HL-60/S4 treated with retinoic acid at 250 ng/mL for 4 days and 3 days (cell line): Measurements from ENCODE around the gene TIMM13.

Experiments used
- in situ Hi-C: fragments of 300-500 bp; cut with MboI; formaldehyde crosslinking; loops from 2 replicates; pipeline ENCODE4 v1.7.0; 2022; ENCODE audit warnings: low sequenced_read_pairs

Gene TIMM13

DNA sequence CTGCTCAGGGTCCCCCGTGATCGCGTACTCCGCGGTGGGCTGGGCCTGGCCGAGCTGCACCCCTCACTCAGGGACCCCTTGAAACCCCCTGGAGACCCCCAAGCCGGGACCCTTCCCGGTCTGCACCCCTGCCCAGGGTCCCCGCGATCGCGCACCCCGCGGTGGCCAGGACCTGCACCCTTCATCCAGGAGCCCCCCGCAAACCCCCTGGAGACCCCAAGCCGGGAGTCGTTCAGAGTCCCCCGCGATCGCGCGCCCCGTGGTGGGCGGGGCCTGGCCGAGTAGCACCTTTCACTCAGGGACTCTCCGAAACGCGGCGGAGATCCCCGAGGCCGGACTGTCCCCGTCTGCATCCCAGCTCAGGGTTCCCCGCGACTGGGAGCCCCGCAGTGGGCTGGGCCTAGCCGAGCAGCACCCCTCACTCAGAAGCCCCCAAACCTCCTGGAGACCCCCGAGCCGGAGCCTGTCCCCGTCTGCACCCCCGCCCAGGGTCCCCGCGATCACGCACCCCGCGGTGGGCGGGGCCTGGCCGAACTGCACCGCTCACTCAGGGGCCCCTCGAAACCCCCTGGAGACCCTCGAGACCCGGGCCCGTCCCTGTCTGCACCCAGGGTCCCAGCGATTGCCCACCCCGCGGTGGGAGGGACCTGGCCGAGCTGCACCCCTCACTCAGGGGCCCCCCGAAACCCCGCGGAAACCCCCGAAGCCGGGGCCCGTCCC lies 28.6 kb upstream of the TIMM13 start:
- in situ Hi-C loops: no loop called here

DNA sequence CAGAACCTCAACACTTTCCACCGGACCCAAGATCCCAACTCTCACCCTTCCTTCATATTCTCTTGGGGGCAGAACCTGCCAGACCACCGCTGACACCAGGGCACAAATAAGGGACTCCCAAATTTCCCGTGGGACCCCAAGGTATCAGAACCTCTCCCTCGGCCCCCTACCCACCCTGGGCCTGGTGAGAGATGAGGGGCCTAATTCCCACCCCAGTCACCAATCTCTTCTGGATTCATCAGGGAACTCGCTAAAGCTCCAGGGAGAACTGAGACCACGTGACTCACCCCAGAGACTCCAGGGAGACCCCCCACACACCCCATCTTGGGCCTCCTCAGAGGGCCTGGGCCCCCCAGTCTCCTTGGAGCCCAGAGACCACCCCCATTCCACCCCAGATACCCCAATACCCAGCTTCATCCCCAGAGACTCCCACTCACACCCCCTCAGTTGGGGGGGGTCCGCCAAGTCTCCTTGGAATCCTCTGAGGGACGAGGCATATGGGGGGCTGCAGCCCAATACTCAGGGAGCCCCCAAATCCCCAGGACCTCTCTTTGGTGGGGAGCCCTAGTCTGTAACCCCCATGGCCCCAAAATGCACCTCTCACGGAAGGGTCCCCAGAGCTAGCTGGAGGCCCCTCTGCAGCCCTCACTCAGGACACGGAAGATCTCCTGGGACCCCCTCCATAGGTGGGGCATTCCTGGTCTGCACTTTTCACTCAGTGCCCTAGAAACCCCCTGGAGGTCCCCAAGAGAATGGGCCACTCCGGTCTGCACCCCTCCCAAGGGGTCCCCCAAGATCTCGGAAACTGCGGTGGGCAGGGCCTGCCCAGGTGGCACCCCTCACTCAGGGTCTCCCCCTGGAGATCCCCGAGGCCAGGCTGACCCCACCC lies 27.8 kb upstream of the TIMM13 start:
- in situ Hi-C loops: no loop called here

DNA sequence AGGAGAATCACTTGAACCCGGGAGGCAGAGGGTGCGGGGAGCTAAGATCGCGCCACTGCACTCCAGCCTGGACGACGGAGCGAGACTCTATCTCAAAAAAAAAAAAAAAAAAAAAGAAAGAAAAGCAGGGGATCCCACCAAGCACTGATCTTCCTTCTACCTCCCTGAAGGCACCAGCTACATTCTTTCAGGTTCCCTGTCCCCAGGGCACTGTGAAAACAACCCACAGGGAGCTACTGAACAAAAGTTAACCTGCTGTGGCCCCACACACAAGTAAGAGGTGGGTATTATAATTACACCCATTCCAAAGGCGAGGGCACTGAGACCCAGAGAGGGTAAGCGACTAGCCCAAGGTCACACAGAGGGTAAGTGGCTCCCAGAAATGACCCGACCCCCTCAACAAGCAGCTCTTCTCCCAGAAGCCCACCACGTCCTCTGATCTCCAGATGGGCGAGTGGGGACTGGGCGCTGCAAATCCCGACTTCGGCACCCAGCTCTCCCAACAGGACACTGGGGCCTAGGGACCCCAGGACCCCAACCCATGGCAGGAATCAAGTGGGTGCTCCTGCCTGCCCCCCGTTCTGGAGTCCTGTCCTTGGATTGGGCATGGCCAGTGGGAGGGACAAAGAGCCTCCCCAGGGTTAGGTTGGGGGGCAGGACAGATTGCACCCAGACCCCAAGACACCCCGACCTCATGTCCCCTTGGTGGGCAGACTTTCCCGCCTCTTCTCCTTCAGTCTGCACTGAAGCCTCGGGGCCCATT lies 27.0 kb upstream of the TIMM13 start:
- in situ Hi-C loops: no loop called here

DNA sequence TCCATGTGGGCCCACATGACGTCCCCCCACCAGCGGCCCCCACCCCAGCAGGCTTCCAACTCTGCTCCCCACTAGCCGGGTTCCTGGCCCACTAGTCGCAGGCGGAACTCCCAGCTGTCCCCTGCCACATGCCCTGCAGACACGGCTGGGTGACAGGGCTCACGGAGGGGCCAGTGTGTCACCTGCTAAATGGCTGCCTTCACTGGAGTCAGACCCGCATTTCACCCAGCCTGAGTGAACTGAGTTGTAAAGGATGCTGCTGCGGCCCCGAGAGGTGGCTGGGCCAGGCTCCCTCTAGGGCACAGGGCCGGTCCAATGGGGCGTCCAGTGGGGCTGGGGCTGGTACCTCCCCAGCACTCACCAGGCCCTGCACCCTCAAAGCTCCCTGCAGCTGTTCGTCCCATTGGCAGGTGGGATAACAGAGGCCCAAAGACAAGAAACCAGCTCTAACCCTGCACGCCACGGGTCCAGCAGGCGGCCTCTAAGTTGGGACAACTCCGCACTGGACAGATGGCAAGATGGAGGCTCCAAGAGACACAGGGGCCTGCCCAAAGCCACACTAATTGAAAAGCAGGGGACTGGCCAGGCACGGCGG lies 26.1 kb upstream of the TIMM13 start:
- in situ Hi-C loops: no loop called here

DNA sequence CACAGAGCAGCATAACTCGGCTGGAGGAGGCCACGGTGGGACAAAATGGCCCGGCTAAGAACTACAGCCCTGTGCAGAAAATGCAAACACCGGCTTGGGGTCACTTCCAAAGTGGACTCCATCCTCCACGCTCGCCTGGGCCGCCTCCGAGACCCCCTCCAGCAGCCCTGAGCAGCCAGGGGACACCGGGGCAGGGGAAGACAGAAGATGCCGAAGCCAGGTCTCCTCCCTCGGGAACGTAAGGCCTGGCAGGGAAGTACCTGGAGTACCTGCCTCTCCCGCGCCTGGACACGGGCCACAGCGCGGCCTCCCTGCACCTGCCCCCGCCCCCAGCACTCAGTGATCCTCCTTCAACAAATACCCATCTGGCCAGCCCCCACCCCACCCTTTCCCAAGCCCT lies 24.4 kb upstream of the TIMM13 start:
- in situ Hi-C loops: no loop called here

DNA sequence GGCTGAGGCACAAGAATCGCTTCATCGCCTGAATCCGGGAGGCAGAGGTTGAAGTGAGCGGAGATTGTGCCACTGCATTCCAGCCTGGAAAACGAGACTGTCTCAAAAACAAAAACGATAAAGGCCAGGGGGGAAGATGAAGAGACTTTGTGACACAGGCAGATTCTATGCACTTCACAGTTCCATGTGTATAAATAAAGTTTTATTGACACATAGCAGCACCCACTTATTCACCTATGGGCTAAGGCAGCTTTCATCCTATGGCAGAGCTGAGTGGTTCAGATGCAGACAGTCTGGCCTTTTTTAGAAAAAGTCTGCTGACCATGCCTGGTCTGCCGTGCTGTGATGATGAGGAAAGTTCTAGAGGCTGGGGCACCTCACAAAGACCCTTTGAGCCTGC lies 23.8 kb upstream of the TIMM13 start:
- in situ Hi-C loops: no loop called here

DNA sequence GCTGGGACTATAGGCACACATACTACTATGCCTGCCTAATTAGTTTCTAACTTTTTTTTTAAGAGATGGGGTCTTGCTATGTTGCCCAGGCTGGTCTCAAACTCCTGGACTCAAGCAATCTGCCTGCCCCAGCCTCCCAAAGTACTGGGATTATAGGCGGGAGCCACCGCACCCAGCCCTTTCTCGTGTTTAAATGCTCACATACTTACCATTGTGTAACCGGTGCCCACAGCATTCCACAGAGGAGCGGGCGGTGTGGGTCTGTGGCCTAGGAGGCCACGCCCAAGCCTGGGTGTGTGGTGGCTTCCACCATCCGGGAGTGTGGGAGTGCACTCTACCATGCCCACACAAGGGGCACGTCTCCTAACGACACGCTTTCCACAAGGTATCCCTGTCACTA lies 21.6 kb upstream of the TIMM13 start:
- in situ Hi-C loops: no loop called here

DNA sequence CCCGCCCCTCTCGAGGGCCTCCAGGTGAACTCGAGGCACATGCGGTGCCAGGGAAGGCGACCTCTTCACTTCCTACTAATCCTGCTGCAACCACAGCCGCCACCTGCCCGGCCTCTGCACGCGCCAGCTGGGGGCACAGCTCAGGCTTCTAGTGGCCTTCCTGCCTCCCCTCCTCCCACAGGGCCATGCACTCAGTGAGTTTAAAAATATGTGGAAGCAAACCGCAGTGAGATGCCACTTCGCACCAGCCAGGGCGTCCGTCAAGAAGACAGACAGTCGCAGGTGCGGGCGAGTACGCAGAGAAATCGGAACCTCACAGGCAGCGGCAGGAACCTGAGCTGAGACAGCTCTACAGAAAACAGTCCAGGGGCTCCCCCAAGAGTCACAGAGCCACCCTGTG lies 19.0 kb upstream of the TIMM13 start:
- in situ Hi-C loops: no loop called here

DNA sequence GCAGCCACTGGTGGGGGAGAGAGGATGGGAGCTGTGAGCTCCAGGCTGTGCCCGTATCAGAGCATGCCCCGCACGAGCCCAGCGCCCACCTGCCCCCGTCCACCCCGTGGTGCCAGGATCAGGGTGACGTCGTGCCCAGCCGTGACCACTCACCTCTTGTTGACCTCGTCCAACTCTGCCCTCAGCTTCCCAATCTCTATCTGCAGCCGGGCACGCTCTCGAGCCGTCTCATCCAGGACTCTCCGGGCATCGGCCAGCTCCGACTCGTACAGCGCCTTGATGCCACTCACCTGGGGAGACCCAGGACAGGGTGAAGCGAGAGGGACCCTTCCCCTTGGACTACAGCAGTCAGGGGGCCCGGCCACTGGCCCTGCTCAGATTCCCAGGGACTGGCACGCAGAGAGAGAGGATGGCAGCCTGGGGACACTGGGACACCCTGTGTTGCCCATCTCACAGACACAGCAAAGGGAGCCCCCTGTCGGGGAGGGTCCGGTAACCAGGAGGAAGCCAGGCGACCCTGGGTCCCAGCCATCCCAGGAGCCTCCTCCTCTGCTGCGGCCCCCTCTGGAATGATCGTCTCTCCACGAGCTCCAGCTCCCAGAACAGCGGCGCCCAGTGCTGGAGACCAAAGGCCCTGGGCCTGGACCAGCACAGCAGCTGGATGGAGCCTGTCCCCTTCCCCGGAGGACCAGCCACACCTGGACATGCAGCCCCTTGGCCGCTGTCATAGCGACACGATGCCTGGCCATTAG lies 17.0 kb upstream of the TIMM13 start:
- in situ Hi-C loops: no loop called here

DNA sequence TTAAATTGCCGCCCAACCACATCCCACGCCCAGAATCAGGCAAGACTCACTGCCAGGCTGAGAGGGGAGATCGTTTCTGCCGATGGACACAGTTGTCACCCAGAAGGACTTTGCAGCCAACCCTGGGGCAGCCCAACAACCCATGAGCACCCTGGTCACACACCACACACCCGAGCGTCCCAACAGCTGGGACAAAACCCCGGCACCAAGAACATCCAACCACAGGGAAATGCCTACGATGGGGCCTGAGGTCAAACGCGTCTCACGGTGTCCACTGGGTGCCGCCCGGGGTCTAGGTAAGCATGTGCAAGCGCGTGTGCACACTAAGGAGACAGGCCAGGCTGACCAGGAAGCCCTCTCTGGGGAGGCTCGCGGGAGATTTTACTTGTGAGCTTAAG lies 16.4 kb upstream of the TIMM13 start:
- in situ Hi-C loops: no loop called here

DNA sequence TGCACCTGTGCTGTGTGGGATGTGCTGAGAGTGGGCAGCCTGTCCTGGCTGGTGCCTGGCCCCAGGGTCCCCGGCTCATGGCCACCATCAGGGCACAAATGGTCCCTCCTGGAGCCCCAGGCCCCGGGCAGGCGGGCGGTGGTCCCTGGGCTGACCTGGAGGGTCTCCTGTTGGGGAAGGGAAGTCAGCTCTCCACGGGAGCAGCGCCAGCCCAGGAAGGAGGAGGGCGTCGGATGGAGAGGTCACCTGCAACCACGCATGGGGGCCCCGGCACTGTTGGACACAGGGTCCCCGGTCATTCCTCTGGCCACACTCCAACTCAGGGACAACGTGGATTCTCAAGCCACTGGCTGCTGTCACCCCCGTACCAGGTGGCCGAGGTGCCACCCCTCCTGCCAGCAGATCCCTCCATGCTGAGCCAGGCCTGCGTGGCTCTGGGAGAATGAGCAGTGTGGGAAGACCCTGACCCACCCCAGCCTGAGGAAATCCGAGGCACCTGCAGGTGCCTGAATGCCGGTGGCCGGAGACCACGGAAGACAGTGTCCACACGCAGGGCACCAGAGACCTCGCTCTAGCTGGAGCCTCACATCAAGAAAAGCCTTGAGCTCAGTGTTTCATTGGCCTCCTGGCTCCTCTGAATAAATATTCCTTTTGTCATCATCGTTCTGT lies 15.9 kb upstream of the TIMM13 start:
- in situ Hi-C loops: no loop called here

DNA sequence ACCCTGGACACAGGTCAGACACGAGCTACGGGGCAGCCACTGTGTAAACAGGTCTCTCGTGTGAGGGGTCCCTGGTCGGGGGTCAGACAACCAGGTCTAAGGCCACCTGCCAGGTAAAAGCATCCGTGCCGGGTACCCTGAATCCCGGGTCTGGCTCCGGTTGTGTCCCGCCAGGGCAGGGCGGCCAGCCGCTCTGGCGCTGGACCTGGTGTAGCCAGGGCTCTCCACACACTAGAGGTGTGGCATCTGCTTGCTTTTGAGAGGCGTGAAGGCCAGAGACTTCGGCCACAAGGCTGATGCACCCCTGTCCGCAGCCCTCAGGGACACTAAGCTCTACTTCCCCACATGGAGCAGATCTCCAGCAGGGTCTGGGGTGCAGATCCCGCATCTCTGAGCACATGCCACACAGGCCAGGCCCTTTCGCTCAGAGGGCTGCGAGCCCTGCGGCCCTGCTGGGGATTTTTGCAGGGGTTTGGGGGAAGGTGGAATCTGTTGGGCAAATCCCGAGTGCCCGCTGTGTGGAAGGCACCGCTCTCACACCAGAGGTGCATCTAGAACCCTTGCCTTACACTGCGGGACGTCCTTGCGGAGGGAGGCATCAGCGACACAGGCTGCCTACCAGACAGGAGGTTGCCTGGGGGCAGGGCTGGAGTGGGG lies 13.8 kb upstream of the TIMM13 start:
- in situ Hi-C loops: no loop called here

DNA sequence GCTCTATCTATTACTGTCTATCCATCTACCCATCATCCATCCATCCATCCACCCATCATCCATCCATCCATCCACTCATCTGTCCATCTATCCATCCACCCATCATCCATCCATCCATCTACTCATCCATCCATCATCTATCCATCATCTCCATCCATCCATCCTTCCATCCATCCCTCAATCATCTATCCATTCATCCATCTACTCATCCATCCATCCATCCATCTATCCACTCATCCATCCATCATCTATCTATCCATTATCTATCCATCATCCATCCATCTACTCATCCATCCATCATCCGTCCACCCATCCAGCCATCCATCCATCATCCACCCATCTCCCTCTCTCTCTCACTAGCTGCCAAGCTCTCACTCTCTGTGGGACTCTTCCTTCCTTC lies 13.1 kb upstream of the TIMM13 start:
- in situ Hi-C loops: no loop called here

DNA sequence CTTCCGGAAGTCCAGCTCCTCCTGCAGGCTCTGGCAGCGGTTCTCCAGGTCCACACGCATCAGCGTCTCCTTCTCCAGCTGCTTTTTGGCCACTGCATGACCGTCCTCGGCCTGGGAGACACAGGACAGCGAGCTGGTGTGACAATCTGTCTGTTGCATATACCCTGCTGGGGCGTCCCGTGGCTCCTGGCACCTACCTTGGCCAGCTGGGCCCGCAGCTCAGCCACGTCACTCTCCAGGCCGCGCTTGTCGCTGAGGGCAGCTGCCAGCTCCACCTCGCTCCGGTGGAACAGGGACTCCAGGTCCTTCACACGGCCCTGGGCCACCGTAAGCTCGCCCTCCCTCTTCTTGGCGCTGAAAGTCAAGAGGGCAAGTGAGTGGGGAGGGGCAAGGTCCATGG lies 10.8 kb upstream of the TIMM13 start:
- in situ Hi-C loops: no loop called here

DNA sequence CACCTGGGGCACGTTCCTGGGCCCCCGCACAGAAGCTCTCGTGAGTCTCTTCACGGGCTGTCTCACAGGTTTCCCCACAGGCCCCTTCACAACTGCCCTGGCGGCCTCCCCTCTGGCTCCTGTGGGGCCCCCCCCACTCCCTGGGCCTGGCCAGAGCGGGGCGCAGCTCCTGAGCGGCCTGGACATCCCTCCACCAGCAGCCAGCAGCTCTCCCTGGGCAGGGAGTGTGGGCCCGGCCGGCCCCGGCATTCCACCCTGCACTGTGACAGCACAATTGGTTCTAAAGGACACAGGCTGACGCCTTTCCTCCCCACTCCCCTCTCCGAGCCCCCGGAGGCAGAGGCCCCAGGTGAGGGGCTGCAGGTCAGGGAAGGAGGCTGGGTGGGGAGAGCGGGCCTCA lies 9.5 kb upstream of the TIMM13 start:
- in situ Hi-C loops: no loop called here

DNA sequence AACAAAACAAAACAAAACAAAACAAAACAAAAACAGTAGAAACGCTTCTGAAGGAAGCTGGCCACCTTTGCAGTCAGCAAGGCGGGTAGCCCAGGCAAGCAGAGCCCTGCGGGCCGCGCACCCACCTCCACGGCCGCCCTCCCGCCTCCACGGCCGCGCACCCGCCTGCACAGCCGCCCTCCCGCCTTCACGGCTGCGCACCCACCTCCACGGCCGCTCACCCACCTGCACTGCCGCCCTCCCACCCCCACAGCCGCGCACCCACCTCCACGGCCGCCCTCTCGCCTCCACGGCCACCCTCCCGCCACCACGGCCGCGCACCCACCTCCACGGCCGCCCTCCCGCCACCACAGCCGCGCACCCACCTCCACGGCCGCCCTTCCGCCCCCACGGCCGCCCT lies 9.0 kb upstream of the TIMM13 start:
- in situ Hi-C loops: no loop called here

DNA sequence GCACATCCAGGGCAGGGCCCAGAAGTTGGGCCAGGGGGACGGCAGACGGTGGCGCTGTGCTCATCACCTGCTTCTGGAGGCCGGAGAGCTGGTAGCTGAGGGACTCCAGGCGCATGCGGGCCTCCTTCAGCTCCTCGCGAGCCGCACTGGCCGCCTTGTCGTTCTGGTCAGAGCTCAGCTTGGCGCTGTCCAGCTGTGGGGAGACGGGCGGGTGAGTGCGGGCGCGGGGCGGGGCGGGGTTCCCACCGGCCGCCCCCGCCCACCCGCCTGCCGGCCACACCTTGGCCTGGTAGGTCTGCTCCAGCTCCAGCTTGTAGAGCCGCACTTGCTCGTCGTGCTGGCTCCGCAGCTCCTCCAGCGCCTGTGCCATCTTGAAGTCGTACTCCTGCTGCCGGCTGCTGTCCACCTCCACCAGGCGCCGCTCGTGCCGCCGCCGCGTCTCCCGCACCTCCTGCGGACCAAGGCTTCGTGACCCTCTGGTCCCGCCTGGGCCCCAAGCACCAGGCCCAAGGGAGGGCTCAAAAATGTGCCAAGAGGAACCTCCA lies 7.4 kb upstream of the TIMM13 start:
- in situ Hi-C loops: no loop called here

DNA sequence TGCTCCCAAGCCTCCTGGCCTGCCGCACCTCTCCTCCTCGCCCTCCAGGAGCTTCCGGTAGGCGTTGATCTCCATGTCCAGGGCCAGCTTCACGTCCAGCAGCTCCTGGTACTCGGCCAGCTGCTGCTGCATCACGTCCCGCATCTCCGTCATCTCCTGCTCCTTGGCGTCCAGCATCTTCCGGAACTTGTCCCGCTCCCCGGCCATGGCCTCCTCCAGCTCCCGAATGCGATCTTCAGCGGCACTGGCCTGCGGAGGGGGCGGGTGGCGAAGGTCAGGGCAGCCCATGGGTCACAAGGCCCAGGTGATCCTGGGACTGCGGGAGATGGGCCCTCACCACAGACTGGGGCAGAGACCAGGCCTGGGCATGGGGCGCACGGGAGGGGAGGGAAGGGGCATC lies 6.9 kb upstream of the TIMM13 start:
- in situ Hi-C loops: no loop called here

DNA sequence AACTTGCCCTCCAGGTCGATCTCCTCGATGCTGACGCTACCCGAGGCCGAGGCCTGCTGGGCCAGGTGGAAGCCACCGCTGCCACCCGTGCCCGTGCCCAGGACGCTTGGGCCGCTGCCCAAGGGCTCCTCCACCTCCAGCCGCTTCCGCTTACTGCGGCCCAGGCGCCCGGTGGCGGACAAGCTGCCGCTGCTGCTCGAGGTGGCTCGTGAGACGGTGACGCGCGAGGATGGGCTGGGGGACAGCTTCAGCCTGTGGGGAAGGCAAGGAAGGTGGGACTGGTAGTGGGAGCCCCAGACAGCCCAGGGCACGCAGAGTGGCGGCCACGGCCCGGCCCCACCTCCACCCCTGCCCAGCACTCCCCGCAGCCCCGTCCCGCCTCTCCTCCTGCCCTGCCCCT lies 6.5 kb upstream of the TIMM13 start:
- in situ Hi-C loops: no loop called here
